GM12892 (cell line): ENCODE measurements around the gene TBC1D22A.

Experiments used
- POLR2A ChIP-seq: IDR thresholded peaks from 2 replicates; pipeline ENCODE4 v1.6.1; 2011; ENCODE audit warnings: low read depth, low read length, control low read depth
- POLR2AphosphoS5 ChIP-seq: IDR thresholded peaks from 2 replicates; pipeline ENCODE4 v1.6.1; 2011; ENCODE audit warnings: low read depth, low read length, control low read depth

- no peak for TF ChIP-seq POLR2AphosphoS5
- no peak for TF ChIP-seq POLR2A
These were observed 288.1 kb downstream of the TBC1D22A start for GRCh38 chr22:47050401-47051051.
